ENCODE measurements around the gene RNU6-8. TPM values are rescaled to one million over a fixed set of nuclear protein-coding genes. Genes with fewer than 3 reads are reported as not detected.

RNU6-8 gene
- total and polyA plus RNA-seq, 10 of the 15 experiments (the other 5 are each of a cell fraction or from before 2014, with no cell fraction given): not detected

DNA sequence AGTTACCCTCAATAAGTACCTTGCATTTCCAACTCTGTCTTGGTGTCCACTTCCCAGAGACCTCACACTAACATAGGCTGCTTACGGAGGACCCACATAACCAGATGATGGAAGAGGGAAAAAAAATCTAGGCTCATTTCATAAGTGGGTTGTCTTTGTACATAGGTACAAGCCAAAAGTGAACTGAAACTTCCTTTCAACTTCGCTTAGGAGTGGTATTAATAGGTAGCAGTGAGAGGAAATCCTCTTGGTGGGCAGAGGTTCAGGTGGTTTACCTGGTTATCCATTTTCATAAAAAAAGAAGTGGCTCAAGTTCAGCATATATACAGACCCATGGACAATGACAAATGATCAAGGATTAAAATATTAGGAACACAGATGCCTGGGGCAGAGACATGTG lies 37.0 kb downstream of the RNU6-8 start:
- POLR2A ChIA-PET: no interaction called here
- CTCF ChIA-PET: no interaction called here
- Histone ChIP-seq H3K9ac (ENCODE audit: control insufficient read depth, insufficient read depth, low read length) (no peak overlapping the region), H3K27me3 (replicated peaks in 1 of 2; ENCODE audit: control insufficient read depth in 2 of 2, insufficient read depth in 2 of 2, low read length in 1 of 2) (no peaks in the 10 kb centered on the region), H3K4me3 (no peak overlapping the region), H3K9me3 (replicated peaks; ENCODE audit: control insufficient read depth, insufficient read depth, low read length) (no peaks in the 10 kb centered on the region), H4K20me1 (ENCODE audit: control insufficient read depth, insufficient read depth) (no peaks in the 10 kb centered on the region), H3K4me2 (ENCODE audit: control insufficient read depth, insufficient read depth) (no peak overlapping the region; the same call in 1 of the 2 replicates), H3K4me1 (ENCODE audit: control insufficient read depth, insufficient read depth, low read length) (no peaks in the 10 kb centered on the region; the same call in 1 of the 2 replicates), H3K27ac (ENCODE audit: control insufficient read depth, insufficient read depth) (no peak overlapping the region), H3K79me2 (ENCODE audit: control insufficient read depth, insufficient read depth, low read length) (no peaks in the 10 kb centered on the region), H2AFZ (ENCODE audit: control insufficient read depth, low read depth, low read length) (no peak overlapping the region), H3K36me3 (ENCODE audit: control insufficient read depth in 2 of 2, insufficient read depth in 2 of 2, low read length in 1 of 2) (no peaks in the 10 kb centered on the region)
- SMC1A ChIA-PET (ENCODE audit: uncharacterized antibody, unreplicated experiment): interaction anchor here (0.7 kb wide), 1 partner anchor 34 kb away, joined by 4 read pairs; no protein-coding TSS in a partner anchor
- FAIRE-seq: no peak
- WGBS (ENCODE audit: insufficient coverage, insufficient replicate concordance, low lambda C conversion rate, missing lambda C conversion rate): 2% methylated on average over 2 of the region's 2 CpGs
- intact Hi-C loops (cut with micrococcal nuclease; ENCODE audit: unreplicated experiment) (no loop called here), in situ Hi-C loops (cut with MboI) (no loop called here)
- BruUV-seq (replicated peaks): no TSS peak
- ATAC-seq: peak; percentile 83
- RAD21 ChIA-PET (ENCODE audit: unreplicated experiment): no interaction called here
- TF ChIP-seq, protein P1, sequence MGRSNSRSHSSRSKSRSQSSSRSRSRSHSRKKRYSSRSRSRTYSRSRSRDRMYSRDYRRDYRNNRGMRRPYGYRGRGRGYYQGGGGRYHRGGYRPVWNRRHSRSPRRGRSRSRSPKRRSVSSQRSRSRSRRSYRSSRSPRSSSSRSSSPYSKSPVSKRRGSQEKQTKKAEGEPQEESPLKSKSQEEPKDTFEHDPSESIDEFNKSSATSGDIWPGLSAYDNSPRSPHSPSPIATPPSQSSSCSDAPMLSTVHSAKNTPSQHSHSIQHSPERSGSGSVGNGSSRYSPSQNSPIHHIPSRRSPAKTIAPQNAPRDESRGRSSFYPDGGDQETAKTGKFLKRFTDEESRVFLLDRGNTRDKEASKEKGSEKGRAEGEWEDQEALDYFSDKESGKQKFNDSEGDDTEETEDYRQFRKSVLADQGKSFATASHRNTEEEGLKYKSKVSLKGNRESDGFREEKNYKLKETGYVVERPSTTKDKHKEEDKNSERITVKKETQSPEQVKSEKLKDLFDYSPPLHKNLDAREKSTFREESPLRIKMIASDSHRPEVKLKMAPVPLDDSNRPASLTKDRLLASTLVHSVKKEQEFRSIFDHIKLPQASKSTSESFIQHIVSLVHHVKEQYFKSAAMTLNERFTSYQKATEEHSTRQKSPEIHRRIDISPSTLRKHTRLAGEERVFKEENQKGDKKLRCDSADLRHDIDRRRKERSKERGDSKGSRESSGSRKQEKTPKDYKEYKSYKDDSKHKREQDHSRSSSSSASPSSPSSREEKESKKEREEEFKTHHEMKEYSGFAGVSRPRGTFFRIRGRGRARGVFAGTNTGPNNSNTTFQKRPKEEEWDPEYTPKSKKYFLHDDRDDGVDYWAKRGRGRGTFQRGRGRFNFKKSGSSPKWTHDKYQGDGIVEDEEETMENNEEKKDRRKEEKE (IDR thresholded peaks at IDR 0.05): no peak
- TF ChIP-seq IKZF2 (IDR thresholded peaks at IDR 0.05) (peak; percentile 27 to 32; a peak in 2 of 4 replicates), IKZF1 (conservative IDR thresholded peaks at IDR 0.05) (0 out of 2 replicates have a peak, but pooled peaks have one; percentile 19), MTA2 (IDR thresholded peaks at IDR 0.05; ENCODE audit: low read depth) (0 out of 2 replicates have a peak, but pooled peaks have one; percentile 20), SPI1 (IDR thresholded peaks at IDR 0.05; ENCODE audit: borderline replicate concordance, insufficient read depth, low read depth, low read length) (peak; percentile 47; the same call in 1 of the 2 replicates)
- TF ChIP-seq, protein P2, sequence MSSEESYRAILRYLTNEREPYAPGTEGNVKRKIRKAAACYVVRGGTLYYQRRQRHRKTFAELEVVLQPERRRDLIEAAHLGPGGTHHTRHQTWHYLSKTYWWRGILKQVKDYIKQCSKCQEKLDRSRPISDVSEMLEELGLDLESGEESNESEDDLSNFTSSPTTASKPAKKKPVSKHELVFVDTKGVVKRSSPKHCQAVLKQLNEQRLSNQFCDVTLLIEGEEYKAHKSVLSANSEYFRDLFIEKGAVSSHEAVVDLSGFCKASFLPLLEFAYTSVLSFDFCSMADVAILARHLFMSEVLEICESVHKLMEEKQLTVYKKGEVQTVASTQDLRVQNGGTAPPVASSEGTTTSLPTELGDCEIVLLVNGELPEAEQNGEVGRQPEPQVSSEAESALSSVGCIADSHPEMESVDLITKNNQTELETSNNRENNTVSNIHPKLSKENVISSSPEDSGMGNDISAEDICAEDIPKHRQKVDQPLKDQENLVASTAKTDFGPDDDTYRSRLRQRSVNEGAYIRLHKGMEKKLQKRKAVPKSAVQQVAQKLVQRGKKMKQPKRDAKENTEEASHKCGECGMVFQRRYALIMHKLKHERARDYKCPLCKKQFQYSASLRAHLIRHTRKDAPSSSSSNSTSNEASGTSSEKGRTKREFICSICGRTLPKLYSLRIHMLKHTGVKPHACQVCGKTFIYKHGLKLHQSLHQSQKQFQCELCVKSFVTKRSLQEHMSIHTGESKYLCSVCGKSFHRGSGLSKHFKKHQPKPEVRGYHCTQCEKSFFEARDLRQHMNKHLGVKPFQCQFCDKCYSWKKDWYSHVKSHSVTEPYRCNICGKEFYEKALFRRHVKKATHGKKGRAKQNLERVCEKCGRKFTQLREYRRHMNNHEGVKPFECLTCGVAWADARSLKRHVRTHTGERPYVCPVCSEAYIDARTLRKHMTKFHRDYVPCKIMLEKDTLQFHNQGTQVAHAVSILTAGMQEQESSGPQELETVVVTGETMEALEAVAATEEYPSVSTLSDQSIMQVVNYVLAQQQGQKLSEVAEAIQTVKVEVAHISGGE (CRISPR knock-in tag; IDR thresholded peaks at IDR 0.05): no peak
- DNase-seq (ENCODE audit: low read depth, low spot score): no peak

Small RNAs within 50 kb of the gene (small RNA-seq; reads per million reads assigned to genes)
- gene RNU6-7: 0.55 reads per million, percentile 11 among the genes with 10 or more reads in this experiment
- gene RNU6-8: 0.55 reads per million, percentile 11 among the genes with 10 or more reads in this experiment

Other genes with a start within 250 kb of the RNU6-8 start
- 9.0 and 11.0 TPM in 2 replicates for gene ARHGAP5, start 126.0 kb downstream of the RNU6-8 start, total RNA-seq (2014; rRNA removed)
- gene ARHGAP5, start 126.0 kb downstream of the RNU6-8 start, total RNA-seq (2014; rRNA removed; fragmentation: Illumina TruSeq; extraction: Trizol): 10.4 and 12.2 TPM in 2 replicates
- gene ARHGAP5, start 126.0 kb downstream of the RNU6-8 start, total RNA-seq (2021): 12.2 and 13.4 TPM in 2 replicates
- gene ARHGAP5, start 126.0 kb downstream of the RNU6-8 start, polyA plus RNA-seq (2011; rRNA removed): 19.6 and 36.4 TPM in 2 replicates
- gene ARHGAP5, start 126.0 kb downstream of the RNU6-8 start, polyA plus RNA-seq (2014; fragmentation: Illumina TruSeq; extraction: Trizol): 6.0 and 8.5 TPM in 2 replicates
- gene ARHGAP5, start 126.0 kb downstream of the RNU6-8 start, polyA plus RNA-seq (2014; fragmentation: Nextera tagmentation; extraction: Ambion mirVana): 1 to 10 TPM in 1 of 2 experiments, under 1 TPM in 1; 0.91 to 2.1 TPM
- 2.3 and 3.0 TPM in 2 replicates for gene ARHGAP5, start 126.0 kb downstream of the RNU6-8 start, polyA plus RNA-seq (2014; rRNA removed)
- gene ARHGAP5, start 126.0 kb downstream of the RNU6-8 start, polyA plus RNA-seq (2016; fragmentation: Nextera tagmentation; extraction: Ambion mirVana): 1 to 10 TPM; 6.5 to 7.9 TPM
- gene RNU6-7, start 1.2 kb downstream of the RNU6-8 start, total RNA-seq (2014; rRNA removed): not detected in 2 replicates
- not detected in 2 replicates for gene RNU6-7, start 1.2 kb downstream of the RNU6-8 start, total RNA-seq (2014; rRNA removed; fragmentation: Illumina TruSeq; extraction: Trizol)
- gene RNU6-7, start 1.2 kb downstream of the RNU6-8 start, total RNA-seq (2021): not detected in 2 replicates
- gene RNU6-7, start 1.2 kb downstream of the RNU6-8 start, polyA plus RNA-seq (2011; rRNA removed): not detected in 2 replicates
- not detected in 2 replicates for gene RNU6-7, start 1.2 kb downstream of the RNU6-8 start, polyA plus RNA-seq (2014; fragmentation: Illumina TruSeq; extraction: Trizol)
- gene RNU6-7, start 1.2 kb downstream of the RNU6-8 start, polyA plus RNA-seq (2014; fragmentation: Nextera tagmentation; extraction: Ambion mirVana): not detected
- not detected in 2 replicates for gene RNU6-7, start 1.2 kb downstream of the RNU6-8 start, polyA plus RNA-seq (2014; rRNA removed)
- gene RNU6-7, start 1.2 kb downstream of the RNU6-8 start, polyA plus RNA-seq (2016; fragmentation: Nextera tagmentation; extraction: Ambion mirVana): not detected
- gene AKAP6, start 126.0 kb upstream of the RNU6-8 start, total RNA-seq (2014; rRNA removed): 4.9 and 6.6 TPM in 2 replicates
- 4.7 and 5.7 TPM in 2 replicates for gene AKAP6, start 126.0 kb upstream of the RNU6-8 start, total RNA-seq (2014; rRNA removed; fragmentation: Illumina TruSeq; extraction: Trizol)
- gene AKAP6, start 126.0 kb upstream of the RNU6-8 start, total RNA-seq (2021): 5.3 and 5.9 TPM in 2 replicates
- gene AKAP6, start 126.0 kb upstream of the RNU6-8 start, polyA plus RNA-seq (2011; rRNA removed): 2.2 and 2.4 TPM in 2 replicates
- gene AKAP6, start 126.0 kb upstream of the RNU6-8 start, polyA plus RNA-seq (2014; fragmentation: Illumina TruSeq; extraction: Trizol): 2.6 and 3.0 TPM in 2 replicates
- 1 to 10 TPM in 1 of 2 experiments, under 1 TPM in 1; 0.35 to 2.0 TPM for gene AKAP6, start 126.0 kb upstream of the RNU6-8 start, polyA plus RNA-seq (2014; fragmentation: Nextera tagmentation; extraction: Ambion mirVana)
- gene AKAP6, start 126.0 kb upstream of the RNU6-8 start, polyA plus RNA-seq (2014; rRNA removed): 1.2 and 1.5 TPM in 2 replicates
- gene AKAP6, start 126.0 kb upstream of the RNU6-8 start, polyA plus RNA-seq (2016; fragmentation: Nextera tagmentation; extraction: Ambion mirVana): 1 to 10 TPM; 1.0 to 1.2 TPM

Measured in GM12878 (cell line).